ENCODE measurements around the gene ACTN3. TPM values are rescaled to one million over a fixed set of nuclear protein-coding genes. Genes with fewer than 3 reads are reported as not detected.
A peak's percentile ranks its signal among the peaks of the same experiment; 100 is the strongest.
"Not testable (repeated sequence)": the region's sequence is repeated elsewhere in the genome, so short reads cannot be mapped to it uniquely, and the experiment has no call there.

Gene ACTN3
- total RNA-seq, 1 donor from 2014 or later, result not detected

GRCh38 chr11:66539870-66540213, 6.9 kb upstream of the ACTN3 start:
- peaks cover 1 to 7% of the 10 kb centered on the region in 2 donors for H3K4me1 ChIP-seq
- peaks cover 24 to 35% of the 10 kb centered on the region in 2 donors for H3K36me3 ChIP-seq
- no peak overlapping the region for H3K4me3 ChIP-seq
- H3K27me3 ChIP-seq, result no peaks in the 10 kb centered on the region
- intact Hi-C loops (cut with DNase I), result no loop called here
- H3K9me3 ChIP-seq, result no peaks in the 10 kb centered on the region
- DNase-seq (ENCODE audit: low spot score in 2 of 2), result no peak
- TF ChIP-seq CTCF (IDR thresholded peaks at IDR 0.05), result no peak
- H3K27ac ChIP-seq, result no peak overlapping the region

GRCh38 chr11:66540598-66540997, 6.1 kb upstream of the ACTN3 start:
- H3K36me3 ChIP-seq, result peaks cover 23 to 30% of the 10 kb centered on the region in 2 donors
- H3K9me3 ChIP-seq; DNase-seq (ENCODE audit: low spot score in 2 of 2); H3K4me3 ChIP-seq; H3K27ac ChIP-seq; H3K27me3 ChIP-seq; intact Hi-C loops (cut with DNase I): not testable (repeated sequence)
- peaks cover 3 to 14% of the 10 kb centered on the region in 2 donors for H3K4me1 ChIP-seq

GRCh38 chr11:66541892-66542291, 4.8 kb upstream of the ACTN3 start:
- H3K4me3 ChIP-seq, result no peak overlapping the region
- TF ChIP-seq CTCF (IDR thresholded peaks at IDR 0.05), result no peak
- intact Hi-C loops (cut with DNase I), result no loop called here
- H3K27me3 ChIP-seq, result no peaks in the 10 kb centered on the region
- no peaks in the 10 kb centered on the region for H3K9me3 ChIP-seq
- H3K36me3 ChIP-seq, result peaks cover 12 to 23% of the 10 kb centered on the region in 2 donors
- H3K4me1 ChIP-seq, result peaks cover 3 to 20% of the 10 kb centered on the region in 2 donors
- no peak for DNase-seq (ENCODE audit: low spot score in 2 of 2)
- H3K27ac ChIP-seq, result no peak overlapping the region

- Histone ChIP-seq H3K4me3 (no peak overlapping the region), H3K36me3 (peaks cover 12 to 18% of the 10 kb centered on the region in 2 donors), H3K27ac (no peak overlapping the region), H3K4me1 (peaks cover 3 to 20% of the 10 kb centered on the region in 2 donors), H3K27me3 (no peaks in the 10 kb centered on the region), H3K9me3 (no peaks in the 10 kb centered on the region)
- no peak for TF ChIP-seq CTCF (IDR thresholded peaks at IDR 0.05)
- DNase-seq (ENCODE audit: low spot score in 2 of 2), result no peak
- intact Hi-C loops (cut with DNase I), result no loop called here
Measured at GRCh38 chr11:66542362-66542761, 4.3 kb upstream of the ACTN3 start.

GRCh38 chr11:66543263-66544107, 3.2 kb upstream of the ACTN3 start:
- peak in 1 of 2 donors; percentile 75 for DNase-seq (ENCODE audit: low spot score in 2 of 2)
- H3K9me3 ChIP-seq, result no peaks in the 10 kb centered on the region
- peak; percentile 11 to 22 (median 15) for TF ChIP-seq CTCF (IDR thresholded peaks at IDR 0.05)
- intact Hi-C loops (cut with DNase I), result no loop called here
- peak overlapping the region in 1 of 2 donors; percentile 17 for H3K4me3 ChIP-seq
- H3K4me1 ChIP-seq, result peaks cover 3 to 20% of the 10 kb centered on the region in 2 donors
- no peak overlapping the region for H3K27ac ChIP-seq
- no peaks in the 10 kb centered on the region for H3K27me3 ChIP-seq
- H3K36me3 ChIP-seq, result peaks cover 12 to 15% of the 10 kb centered on the region in 2 donors

GRCh38 chr11:66544952-66545351, 1.8 kb upstream of the ACTN3 start:
- H3K36me3 ChIP-seq; H3K27me3 ChIP-seq; intact Hi-C loops (cut with DNase I); DNase-seq (ENCODE audit: low spot score in 2 of 2); H3K9me3 ChIP-seq; H3K27ac ChIP-seq: not testable (repeated sequence)
- H3K4me1 ChIP-seq, result peaks cover 3 to 20% of the 10 kb centered on the region in 2 donors
- peak overlapping the region; percentile 80 to 92 for H3K4me3 ChIP-seq

Data from ascending aorta (tissue), 2 donors.